Measurements from ENCODE around the gene TMEM272.

TMEM272 gene

GRCh38 chr13:51881296-51881695 lies 36.3 kb upstream of the TMEM272 start:
- no peak overlapping the region for H3K27ac ChIP-seq
- TF ChIP-seq ZFX (IDR thresholded peaks at IDR 0.05; ENCODE audit: borderline replicate concordance) (no peak), CTCF (IDR thresholded peaks at IDR 0.05) (no peak)

GRCh38 chr13:51879133-51879532 lies 34.2 kb upstream of the TMEM272 start:
- no peak for TF ChIP-seq CTCF (IDR thresholded peaks at IDR 0.05)
- no peak for TF ChIP-seq ZFX (IDR thresholded peaks at IDR 0.05; ENCODE audit: borderline replicate concordance)
- no peak overlapping the region for H3K27ac ChIP-seq

GRCh38 chr13:51874651-51875050 lies 29.7 kb upstream of the TMEM272 start:
- TF ChIP-seq ZFX (IDR thresholded peaks at IDR 0.05; ENCODE audit: borderline replicate concordance) (no peak), CTCF (IDR thresholded peaks at IDR 0.05) (no peak)
- H3K27ac ChIP-seq, result no peak overlapping the region

GRCh38 chr13:51873837-51874236 lies 28.9 kb upstream of the TMEM272 start:
- no peak overlapping the region for H3K27ac ChIP-seq
- TF ChIP-seq CTCF (IDR thresholded peaks at IDR 0.05) (no peak), ZFX (IDR thresholded peaks at IDR 0.05; ENCODE audit: borderline replicate concordance) (no peak)

- no peak for TF ChIP-seq CTCF (IDR thresholded peaks at IDR 0.05)
- no peak for TF ChIP-seq ZFX (IDR thresholded peaks at IDR 0.05; ENCODE audit: borderline replicate concordance)
- H3K27ac ChIP-seq, result no peak overlapping the region
These were observed 28.3 kb upstream of the TMEM272 start for GRCh38 chr13:51873117-51873798.

GRCh38 chr13:51870616-51871015 lies 25.6 kb upstream of the TMEM272 start:
- TF ChIP-seq ZFX (IDR thresholded peaks at IDR 0.05; ENCODE audit: borderline replicate concordance), result no peak
- TF ChIP-seq CTCF (IDR thresholded peaks at IDR 0.05), result no peak
- H3K27ac ChIP-seq, result no peak overlapping the region

GRCh38 chr13:51869916-51870315 lies 24.9 kb upstream of the TMEM272 start:
- no peak overlapping the region for H3K27ac ChIP-seq
- TF ChIP-seq ZFX (IDR thresholded peaks at IDR 0.05; ENCODE audit: borderline replicate concordance), result no peak
- no peak for TF ChIP-seq CTCF (IDR thresholded peaks at IDR 0.05)
